Esophagus mucosa (tissue), 1 donor: ENCODE measurements around the gene CEBPG. TPM values are rescaled to one million over a fixed set of nuclear protein-coding genes. Genes with fewer than 3 reads are reported as not detected.
A peak's percentile ranks its signal among the peaks of the same experiment; 100 is the strongest.

Experiments
- ATAC-seq: fragments of 200-7000 bp; cut with Tn5 transposase; one replicate; pipeline ENCODE4 v1.9.1; 2020
- total RNA-seq: library from RNA; stranded (reverse); gene quantifications from one replicate; pipeline ENCODE4 v1.2.4, GENCODE V29; 2023
- donor health status: DM: yes; HTN: yes; CAD: no.

Gene CEBPG
- total RNA-seq: 26.5 TPM

DNA sequence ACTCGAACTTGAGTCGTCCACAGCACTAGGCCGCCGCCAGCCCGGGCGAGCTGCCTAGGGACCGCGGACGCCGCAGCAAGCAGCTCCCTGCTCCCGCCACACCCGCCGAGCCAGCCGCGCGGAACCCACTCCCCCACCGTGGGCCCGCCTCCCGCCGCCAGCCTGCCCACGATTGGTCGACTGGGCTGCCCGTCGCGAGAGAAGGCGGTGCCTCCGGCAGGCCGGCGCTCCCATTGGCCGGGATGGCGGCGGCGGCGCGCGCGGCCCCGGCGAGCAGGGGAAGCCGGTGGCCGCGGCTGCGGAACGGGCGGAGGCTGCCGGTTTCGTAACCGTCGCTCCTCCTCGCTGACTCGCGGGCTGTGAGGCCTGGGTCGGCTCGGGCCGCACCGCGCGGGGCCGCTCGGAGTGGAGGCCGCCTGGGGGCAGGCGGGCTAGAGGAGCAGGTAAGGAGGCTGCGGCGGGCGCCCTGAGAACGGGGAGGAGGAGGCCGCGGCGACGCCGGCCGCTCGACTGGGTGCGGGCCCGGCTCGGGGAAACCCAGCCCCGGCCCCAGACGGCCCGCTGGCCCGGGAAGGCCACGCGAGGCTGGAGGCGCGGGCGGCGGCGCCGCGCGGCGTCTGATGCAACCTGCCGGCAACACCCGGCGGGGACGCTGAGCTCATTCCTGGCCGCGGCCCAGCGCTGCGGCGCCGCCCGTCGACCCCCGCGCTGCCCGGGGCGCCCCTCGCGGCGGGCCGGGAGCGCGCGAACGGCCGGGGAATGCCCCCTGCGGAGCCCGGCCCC is at the start of gene CEBPG:
Gene CEBPG (plus strand): TSS at position 257 of the 783 bp plus-strand sequence. CDS start 5,531 bp downstream, outside the sequence.
- peak; percentile 91 for ATAC-seq

DNA sequence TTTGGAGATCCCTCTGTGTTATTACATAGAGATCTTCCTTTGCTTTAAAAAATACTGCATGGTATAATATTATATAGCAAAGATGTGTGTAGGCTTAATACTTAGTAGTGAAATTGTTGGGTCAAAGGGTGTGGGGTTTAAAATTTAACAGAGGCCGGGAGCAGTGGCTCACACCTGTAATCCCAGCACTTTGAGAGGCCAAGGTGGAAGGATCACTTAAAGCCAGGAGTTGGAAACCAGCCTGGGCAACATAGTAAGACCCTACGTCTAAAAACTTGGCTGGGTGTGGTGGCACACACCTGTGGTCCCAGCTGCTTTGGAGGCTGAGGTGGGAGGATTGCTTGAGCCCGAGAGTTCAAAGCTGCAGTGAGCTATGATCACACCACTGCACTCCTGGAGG is 48.9 kb upstream of the CEBPG start:
- ATAC-seq: no peak

DNA sequence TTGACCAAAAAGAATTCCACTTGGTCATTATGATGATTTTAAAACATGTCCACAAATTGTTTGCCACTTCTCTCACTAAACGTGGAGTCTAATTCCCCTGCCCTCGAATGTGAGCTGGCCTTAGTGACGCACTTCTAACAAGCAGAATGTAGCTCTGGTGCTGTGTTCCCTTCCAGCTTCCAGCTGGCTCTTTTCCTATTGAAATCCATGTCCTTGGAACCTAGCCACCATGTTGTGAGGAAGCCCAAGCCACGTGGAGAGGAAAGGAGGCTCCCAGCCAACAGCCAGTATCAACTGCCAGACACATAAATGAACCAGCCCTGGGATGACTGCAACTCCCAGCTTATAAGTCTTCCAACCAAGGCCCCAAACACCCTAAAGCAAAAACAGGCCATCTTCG is 47.6 kb upstream of the CEBPG start:
- no peak for ATAC-seq

DNA sequence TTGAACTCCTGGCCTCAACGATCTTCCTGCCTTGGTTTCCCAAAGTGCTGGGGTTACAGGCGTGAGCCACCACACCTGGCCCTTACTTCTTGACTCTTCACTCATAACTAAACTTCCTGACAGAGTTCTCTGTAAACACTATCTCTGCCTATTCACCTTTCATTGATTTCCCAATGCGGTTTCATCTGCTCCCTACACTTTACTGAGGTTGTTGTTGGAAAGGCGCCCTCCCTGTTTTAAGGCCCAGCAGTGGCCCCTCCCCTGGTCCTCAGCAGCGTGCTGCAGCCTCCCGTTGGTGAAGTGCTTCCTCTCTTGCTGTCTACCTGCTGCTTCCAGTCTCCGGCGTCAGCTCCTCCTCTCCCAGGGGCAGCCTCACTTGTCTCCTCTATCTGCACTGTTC is 44.4 kb upstream of the CEBPG start:
- no peak for ATAC-seq

DNA sequence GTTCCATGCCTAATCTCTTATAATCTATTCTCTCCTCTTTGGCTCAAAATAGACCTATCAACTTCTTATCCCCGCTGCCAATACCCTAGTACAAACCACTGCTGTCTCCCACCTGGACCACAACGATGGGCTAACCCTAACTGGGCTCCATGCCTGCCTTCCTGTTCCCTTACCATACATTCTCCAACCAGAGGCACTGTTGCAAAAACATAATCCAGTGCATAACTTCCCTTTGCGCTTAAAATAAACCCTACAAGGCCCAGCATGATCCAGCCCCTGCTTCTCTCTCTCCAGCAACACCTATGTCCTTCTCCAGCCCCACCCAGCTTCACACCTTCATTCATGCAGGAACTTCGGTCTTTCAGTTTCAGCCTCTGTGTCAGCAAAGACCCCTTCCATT is 43.8 kb upstream of the CEBPG start:
- no peak for ATAC-seq

DNA sequence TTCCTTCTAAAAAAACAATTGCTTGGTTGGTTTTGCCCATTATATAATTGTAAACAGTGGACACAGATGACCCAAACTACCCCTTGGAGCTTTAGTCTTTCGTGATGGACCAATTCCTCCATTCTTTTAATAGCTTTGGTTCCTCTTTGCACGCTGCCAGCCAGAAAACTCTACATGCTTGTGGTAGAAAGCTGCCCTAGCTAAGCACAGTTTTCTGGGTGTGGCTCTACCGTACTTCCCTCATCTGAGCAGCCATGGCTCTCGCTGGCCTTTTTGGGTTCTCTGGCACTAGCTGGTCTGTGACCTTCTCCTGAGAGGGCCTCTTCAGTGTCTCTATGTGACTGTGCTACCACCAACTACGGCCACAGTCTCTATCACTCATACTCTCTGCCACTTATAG is 41.3 kb upstream of the CEBPG start:
- no peak for ATAC-seq

DNA sequence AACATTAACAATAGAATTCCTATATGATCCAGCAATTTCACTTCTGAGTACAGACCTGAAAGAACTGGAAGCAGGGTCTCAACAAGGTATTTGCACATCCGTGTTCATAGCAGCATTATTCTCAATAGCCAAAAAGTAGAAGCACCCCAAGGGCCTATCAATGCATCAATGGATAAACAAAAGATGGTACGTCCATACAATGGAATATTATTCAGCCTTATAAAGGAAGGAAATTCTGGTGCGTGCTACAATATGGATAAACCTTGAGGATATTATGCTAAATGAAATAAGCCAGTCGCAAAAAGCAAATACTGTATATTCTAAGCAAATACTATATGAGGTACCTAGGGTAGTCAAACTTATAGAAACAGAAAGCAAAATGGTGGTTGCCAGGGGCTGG is 40.4 kb upstream of the CEBPG start:
- ATAC-seq: no peak

DNA sequence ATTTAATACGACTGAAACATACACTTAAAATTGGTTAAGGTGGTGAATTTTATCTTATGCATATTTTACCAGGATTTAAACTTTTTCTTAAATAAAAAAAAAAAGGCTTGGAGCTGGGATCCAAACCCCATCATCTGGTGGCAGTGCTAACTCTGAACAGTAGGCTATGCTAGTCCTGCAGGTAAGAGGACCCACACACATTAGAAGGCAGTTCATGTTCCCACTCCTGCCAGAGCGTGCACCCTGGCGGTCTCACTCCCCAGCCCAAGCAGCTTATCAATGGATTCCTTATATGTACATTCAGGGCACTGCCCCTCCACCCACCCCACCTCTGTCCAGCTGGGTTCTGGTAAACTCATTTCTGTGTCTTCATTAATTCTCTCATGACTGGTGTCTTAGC is 39.9 kb upstream of the CEBPG start:
- no peak for ATAC-seq

DNA sequence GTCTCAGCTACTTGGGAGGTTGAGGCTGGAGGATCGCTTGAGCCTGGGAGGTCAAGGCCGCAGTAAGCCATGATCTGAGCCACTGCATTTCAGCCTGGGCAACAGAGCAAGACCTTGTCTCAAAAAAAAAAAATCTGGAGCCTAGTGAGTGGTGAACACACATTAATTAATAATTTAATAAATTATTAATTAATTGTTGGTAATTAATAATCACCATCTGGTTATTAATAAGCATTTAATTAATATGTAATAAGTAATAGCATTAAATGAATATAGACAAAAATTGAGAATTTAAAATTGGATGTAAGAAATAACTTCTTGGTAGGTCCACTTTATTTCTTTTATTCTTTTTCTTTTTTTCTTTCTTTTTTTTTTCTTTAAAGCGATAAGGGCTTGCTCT is 39.2 kb upstream of the CEBPG start:
- no peak for ATAC-seq

DNA sequence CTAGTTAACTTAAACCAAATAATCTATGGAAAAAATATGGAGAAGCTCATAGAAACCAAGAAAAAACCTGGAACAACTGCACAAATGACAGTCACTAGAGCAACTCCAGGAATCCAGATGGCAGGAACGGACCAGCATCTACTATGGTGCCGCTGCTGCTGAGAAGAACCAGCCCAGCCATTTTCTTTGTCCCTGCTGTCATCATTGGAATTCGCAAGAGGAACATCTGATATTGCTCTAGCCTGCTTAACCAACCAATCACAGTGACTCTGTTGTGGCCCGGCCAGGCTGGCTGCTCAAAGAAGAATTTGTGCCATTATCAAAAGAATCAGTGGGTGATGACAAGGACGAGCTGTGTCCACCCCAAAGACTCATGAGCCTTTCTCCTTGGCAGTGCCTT is 38.1 kb upstream of the CEBPG start:
- no peak for ATAC-seq

DNA sequence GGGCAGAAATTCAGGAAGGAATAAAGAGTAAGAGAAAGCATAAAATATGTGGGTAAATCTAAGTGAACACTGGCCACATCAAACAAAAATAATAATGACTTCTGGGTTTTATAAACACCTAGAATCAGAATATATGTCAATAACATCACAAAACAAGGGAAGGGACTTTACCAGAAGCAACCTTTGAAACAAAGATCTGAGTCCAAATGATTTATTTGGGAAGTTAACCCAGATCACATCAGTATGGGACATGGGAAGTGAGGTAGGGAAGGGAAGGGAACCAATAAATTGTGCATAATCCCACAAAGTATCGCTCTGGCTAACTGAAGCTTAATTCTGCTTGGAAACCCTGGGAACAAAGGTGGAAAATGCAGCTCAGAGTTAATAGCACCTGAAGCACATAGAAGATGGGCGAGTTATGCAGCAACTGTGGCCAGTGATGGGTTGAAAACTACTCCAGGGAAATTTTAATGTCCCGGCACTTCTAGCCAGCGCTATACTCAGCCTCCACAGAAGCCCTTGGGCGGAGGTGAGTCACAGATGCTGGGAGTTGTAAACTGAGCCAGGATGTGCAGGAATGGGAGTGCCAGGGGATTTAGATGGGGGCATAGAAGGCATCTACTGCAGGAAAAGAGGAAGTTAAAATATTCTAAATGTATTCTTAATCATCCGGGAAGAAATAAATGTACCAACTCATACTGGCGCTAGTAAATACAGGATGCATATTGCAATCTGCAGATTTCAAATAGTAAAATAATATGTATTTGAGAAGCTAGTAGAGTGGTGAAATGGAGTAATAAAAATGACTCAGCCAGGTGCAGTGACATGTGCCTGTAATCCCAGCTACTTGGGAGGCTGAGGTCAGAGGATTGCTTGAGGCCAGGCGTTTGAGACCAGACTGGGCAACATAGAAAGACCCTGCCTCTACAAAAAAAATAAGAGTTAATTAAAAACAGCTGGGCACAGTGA is 34.2 kb upstream of the CEBPG start:
- peak; percentile 95 for ATAC-seq

DNA sequence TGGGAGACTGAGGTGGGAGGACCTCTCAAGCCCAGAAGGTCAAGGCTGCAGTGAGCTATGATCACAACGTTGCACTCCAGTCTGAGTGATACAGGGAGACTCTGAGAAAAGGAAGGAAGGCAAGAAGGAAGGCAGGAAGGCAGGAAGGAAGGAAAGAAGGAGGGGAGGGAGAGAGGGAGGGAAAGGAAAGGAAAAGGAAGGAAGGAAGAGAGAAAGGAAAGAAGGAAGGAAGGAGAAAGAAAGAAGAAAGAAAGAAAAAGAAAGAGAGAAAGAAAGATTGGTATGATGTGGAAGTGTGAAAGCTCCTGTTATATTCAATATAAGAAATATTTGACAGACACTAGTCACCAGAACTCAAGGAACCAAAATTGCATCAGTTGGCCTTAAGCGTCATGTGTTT is 32.5 kb upstream of the CEBPG start:
- ATAC-seq: no peak

DNA sequence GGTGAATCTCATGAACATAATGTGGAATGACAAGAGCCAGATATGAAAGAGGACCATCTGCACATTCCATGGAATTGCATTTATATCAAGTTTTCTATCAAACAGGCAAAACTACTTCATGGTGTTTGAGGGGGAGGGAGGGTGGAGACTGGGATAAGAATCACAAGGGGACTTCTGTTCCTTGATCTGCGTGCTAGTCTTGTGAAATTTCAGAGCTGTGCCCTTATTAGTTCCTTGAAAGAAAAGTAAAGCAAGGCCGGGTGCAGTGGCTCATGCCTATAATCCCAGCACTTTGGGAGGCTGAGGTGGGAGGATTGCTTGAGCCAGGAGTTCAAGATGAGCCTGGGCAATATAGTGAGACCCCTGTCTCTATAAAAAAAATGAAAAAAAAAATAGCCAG is 30.2 kb upstream of the CEBPG start:
- no peak for ATAC-seq

DNA sequence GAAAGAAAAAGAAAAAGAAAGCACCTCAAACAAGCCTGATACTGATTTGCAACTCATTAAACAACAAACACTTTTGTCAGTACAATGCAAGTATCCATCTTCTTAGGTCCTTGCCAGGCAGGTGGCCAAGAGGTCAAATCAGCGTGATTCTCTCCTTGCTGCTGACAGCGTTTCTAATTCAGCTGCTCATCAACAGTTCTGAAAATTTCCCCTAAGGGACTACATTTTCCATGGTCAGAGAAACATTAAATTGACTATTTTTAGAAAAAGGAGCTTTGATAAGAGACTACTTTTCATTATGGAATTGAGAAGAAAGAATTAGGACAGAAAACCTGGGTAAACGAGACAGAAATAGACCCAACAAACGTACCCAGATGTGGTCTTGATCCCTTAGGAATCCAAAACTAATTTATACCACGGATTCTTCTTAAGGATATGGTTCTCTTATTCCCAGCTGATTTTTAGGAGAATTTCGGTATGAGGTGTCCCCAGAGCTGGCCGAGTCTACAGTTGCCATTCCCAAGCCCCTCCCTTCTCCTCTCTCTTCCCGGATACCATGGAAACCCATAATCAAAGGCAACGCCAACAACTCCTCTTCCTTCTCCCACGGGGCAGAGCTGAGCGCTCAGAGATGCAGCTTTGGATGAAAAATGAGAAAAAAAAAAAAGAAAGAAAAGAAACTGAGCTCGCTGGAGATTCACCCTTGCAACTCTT is 29.5 kb upstream of the CEBPG start:
- ATAC-seq: no peak

DNA sequence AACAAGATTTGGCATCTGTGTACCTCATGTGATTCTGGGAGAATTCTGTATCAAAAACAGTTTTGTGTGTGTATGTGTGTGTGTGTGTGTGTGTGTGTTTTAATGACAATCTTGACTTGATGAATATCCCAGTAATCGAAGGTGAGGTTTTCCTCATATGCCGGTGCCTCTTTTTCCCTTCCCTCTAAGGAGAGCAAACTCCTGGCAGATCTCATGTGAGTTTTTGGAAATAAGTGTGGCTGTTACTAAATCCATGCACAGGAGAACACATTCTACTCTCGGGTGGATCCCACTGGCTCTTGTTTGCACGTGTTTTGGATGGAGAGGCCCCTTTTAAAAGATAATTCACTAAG is 29.0 kb upstream of the CEBPG start:
- no peak for ATAC-seq

DNA sequence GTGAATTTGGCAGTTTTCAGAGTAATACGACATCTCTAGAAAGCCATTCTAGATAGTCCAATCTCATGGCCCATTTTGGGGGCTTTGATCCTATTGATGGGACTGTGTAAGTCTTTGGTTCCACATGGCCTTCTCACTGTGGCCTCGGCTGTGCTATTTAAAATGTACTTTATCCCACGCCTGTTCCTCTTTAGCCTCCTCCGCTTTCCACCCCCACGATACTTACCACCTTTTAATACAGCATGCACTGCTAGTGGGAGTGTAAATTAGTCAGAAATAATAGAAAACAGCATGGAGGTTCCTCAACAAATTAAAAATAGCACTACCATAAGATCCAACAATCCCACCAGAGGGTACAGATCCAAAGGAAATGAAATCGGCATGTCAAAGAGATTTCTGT is 28.3 kb upstream of the CEBPG start:
- no peak for ATAC-seq

DNA sequence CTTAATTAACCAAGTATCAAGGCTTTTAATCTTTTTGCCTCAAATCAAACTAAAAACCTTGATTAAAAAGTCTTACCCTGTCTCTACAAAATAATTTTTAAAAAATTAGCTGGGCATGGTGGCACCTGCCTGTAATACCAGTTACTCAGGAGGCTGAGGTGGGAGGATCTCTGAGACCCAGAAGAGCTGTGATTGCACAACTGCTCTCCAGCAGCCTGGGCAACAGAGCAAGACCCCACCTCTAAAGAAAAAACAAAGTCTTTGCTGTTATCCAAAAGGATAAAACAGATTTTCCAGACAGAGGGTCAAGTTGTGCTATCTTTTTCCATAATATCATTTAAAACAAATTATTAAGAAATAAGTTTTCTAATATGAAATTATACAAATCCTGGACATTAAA is 26.8 kb upstream of the CEBPG start:
- ATAC-seq: no peak

DNA sequence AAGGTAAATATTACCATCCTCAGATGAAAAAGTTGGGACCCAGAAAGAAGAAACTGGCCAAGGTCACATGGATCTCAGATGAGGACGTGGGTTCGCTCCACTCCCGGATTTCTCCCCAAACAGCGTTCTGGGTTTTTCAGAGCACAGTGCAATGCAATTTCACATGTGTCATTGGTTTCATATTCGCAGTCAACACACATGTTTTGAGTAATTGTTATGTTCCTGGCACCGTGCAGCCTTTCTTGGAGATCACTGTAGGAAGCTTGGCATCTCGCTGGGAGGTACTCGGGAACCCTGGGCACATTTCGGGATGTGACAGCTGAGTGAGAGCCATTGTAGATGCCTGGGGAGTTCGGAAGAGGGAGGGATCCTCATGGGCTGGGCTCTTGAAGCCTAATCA is 26.2 kb upstream of the CEBPG start:
- ATAC-seq: no peak

DNA sequence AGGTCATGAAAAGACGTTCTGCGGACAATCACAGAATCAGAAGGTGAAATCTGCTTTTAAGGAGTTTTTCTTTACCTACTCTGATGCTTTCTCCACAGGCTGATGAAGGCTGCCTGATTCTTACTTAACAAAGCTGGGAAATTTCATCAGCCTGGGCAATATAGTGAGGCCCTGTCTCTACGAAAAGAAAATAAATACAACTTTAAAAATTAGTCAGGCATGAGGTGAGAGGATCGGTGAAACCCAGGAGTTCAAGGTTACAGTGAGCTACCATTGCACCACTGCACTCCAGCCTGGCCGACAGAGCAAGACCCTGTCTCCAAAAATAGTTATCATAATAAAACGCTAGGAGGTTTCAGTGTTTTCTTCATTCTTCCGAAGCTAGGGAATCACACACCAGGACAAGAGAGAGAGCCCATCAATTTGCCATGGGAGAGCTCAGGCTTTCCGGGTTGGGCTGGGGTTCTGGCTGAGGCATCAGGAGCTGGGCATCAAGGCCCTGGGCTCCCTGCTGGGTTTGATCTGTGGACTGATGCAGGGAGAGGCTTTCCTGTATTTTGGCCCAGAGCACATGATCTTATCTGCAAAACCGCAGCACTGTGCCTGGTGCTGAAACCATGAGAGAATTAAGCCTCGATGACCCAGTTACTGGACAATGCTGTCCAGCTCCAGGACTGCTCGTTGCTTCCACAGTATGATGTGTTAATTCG is 25.1 kb upstream of the CEBPG start:
- no peak for ATAC-seq

DNA sequence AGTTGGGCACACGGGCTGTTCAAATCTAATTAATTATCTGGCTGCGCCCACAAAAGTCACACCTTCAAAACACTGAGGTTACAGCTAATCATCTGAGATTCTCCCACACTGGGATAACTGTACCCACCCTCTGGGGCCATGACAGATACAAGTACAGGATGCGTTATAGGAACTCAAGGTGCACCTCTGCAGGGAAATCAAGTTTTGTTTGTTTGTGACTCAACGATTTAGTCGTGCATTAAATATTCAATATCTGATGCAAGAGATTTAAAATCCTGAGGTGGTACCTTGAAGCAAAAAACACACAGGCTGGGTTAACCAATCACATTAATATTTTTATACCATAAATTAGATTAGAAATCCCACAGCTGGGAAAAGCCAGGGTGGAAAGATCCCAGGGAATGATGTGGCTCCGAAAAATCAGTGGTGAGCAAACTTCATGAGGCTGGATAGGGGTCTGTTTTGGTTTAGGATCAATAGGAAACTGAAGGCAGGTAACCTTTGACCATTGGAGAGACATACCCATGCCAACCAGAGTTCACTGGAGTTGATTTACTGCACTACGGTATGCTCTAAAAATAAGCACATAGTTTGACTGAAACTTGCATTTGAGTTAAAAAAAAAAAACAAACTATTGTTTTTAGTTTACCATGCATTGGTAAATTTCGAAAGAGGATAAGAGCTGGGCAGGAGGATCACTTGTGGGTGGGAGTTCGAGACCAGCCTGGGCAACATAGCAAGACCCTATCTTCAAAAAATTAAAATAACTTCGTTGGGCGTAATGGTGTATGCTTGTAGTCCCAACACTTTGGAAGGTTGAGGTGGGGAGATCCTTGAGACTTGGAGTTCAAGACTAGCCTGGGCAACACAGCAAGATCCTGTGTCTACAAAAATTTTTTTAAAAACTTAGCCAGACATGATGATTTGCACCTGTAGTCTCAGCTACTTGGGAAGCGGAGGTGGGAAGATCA is 23.9 kb upstream of the CEBPG start:
- ATAC-seq: peak; percentile 38
